ENCODE measurements around the gene GSTM1.

DNA sequence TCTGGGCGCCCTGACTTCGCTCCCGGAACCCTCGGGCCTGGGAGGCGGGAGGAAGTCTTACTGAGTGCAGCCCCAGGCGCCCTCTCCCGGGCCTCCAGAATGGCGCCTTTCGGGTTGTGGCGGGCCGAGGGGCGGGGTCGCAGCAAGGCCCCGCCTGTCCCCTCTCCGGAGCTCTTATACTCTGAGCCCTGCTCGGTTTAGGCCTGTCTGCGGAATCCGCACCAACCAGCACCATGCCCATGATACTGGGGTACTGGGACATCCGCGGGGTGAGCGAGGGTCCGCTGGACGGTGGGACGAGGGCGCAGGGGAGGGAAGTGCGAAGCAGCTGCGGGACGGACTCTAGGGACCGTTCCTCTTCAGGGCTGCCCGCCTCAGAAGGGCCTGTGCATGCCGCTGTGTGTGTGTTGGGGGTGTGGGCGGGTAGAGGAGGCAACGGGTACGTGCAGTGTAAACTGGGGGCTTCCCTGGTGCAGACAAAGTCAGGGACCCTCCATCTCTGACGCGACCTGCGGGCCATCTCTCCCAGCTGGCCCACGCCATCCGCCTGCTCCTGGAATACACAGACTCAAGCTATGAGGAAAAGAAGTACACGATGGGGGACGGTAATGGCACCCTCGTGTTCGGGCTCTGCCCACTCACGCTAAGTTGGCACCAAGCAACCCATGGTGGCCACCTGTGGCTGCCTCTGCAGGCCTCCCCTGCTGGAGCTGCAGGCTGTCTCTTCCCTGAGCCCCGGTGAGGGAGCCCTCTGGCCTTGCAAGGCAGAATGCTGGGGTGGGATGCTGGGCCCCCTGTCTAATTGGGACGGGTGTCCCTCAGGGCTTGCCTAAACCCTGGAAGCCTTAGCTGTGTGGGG lies at the start of gene GSTM1:
- peak; percentile 83 for TF ChIP-seq POLR2A (IDR thresholded peaks at IDR 0.05; ENCODE audit: low read depth, low read length)
- no peak for TF ChIP-seq POLR2AphosphoS2 (IDR thresholded peaks at IDR 0.05; ENCODE audit: low read depth, low read length)
- TF ChIP-seq, protein P1, sequence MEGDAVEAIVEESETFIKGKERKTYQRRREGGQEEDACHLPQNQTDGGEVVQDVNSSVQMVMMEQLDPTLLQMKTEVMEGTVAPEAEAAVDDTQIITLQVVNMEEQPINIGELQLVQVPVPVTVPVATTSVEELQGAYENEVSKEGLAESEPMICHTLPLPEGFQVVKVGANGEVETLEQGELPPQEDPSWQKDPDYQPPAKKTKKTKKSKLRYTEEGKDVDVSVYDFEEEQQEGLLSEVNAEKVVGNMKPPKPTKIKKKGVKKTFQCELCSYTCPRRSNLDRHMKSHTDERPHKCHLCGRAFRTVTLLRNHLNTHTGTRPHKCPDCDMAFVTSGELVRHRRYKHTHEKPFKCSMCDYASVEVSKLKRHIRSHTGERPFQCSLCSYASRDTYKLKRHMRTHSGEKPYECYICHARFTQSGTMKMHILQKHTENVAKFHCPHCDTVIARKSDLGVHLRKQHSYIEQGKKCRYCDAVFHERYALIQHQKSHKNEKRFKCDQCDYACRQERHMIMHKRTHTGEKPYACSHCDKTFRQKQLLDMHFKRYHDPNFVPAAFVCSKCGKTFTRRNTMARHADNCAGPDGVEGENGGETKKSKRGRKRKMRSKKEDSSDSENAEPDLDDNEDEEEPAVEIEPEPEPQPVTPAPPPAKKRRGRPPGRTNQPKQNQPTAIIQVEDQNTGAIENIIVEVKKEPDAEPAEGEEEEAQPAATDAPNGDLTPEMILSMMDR (IDR thresholded peaks at IDR 0.05 in 2 of 3, conservative IDR thresholded peaks at IDR 0.05 in 1 of 3; ENCODE audit: control insufficient read depth in 2 of 3, extremely low read depth in 1 of 3, insufficient read depth in 1 of 3, low read depth in 3 of 3, low read length in 3 of 3) = peak; percentile 29 to 49 (median 38); a peak in 4 of 6 replicates
- TF ChIP-seq YY1 (IDR thresholded peaks at IDR 0.05; ENCODE audit: low read depth, low read length) = peak; percentile 85
- TF ChIP-seq, protein P2, sequence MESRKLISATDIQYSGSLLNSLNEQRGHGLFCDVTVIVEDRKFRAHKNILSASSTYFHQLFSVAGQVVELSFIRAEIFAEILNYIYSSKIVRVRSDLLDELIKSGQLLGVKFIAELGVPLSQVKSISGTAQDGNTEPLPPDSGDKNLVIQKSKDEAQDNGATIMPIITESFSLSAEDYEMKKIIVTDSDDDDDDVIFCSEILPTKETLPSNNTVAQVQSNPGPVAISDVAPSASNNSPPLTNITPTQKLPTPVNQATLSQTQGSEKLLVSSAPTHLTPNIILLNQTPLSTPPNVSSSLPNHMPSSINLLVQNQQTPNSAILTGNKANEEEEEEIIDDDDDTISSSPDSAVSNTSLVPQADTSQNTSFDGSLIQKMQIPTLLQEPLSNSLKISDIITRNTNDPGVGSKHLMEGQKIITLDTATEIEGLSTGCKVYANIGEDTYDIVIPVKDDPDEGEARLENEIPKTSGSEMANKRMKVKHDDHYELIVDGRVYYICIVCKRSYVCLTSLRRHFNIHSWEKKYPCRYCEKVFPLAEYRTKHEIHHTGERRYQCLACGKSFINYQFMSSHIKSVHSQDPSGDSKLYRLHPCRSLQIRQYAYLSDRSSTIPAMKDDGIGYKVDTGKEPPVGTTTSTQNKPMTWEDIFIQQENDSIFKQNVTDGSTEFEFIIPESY (IDR thresholded peaks at IDR 0.05) = no peak
- TF ChIP-seq JUNB (IDR thresholded peaks at IDR 0.05) = no peak
- TF ChIP-seq CHD4 (IDR thresholded peaks at IDR 0.05) = no peak
- TF ChIP-seq, protein P3, sequence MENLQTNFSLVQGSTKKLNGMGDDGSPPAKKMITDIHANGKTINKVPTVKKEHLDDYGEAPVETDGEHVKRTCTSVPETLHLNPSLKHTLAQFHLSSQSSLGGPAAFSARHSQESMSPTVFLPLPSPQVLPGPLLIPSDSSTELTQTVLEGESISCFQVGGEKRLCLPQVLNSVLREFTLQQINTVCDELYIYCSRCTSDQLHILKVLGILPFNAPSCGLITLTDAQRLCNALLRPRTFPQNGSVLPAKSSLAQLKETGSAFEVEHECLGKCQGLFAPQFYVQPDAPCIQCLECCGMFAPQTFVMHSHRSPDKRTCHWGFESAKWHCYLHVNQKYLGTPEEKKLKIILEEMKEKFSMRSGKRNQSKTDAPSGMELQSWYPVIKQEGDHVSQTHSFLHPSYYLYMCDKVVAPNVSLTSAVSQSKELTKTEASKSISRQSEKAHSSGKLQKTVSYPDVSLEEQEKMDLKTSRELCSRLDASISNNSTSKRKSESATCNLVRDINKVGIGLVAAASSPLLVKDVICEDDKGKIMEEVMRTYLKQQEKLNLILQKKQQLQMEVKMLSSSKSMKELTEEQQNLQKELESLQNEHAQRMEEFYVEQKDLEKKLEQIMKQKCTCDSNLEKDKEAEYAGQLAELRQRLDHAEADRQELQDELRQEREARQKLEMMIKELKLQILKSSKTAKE (IDR thresholded peaks at IDR 0.05; ENCODE audit: low read depth, poor library complexity, severe bottlenecking) = no peak
- no peak for TF ChIP-seq RCOR1 (conservative IDR thresholded peaks at IDR 0.05; ENCODE audit: low read depth, low read length)
- TF ChIP-seq, protein P4, sequence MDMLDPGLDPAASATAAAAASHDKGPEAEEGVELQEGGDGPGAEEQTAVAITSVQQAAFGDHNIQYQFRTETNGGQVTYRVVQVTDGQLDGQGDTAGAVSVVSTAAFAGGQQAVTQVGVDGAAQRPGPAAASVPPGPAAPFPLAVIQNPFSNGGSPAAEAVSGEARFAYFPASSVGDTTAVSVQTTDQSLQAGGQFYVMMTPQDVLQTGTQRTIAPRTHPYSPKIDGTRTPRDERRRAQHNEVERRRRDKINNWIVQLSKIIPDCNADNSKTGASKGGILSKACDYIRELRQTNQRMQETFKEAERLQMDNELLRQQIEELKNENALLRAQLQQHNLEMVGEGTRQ (IDR thresholded peaks at IDR 0.05; ENCODE audit: borderline replicate concordance, low read depth, low read length) = no peak
- TF ChIP-seq EGR1 (IDR thresholded peaks at IDR 0.05; ENCODE audit: borderline replicate concordance in 1 of 2, low read depth in 2 of 2, low read length in 2 of 2) = no peak

Data from GM12878 (cell line).